Measurements from ENCODE around the gene KRT28.

Gene KRT28

DNA sequence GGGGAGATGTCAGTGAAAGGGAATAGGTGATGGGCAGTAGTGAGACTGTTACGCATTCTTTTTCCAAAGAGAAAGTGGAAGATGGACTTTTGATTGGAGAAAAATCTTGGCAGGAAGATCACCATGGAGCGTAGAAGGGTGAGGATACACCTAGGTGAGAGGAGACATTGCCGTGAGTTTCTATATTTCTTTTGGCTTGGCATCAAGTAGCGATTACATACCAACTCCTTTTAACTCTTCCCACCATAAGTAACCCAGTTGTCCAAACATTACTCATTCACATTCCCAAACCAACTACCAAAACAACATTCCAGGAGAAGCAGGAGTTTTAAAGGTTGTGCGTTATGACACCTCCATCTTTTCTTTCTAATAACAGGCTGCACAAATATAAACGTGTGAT, 10.7 kb upstream of the KRT28 start (continued):
- TF ChIP-seq, protein P1, sequence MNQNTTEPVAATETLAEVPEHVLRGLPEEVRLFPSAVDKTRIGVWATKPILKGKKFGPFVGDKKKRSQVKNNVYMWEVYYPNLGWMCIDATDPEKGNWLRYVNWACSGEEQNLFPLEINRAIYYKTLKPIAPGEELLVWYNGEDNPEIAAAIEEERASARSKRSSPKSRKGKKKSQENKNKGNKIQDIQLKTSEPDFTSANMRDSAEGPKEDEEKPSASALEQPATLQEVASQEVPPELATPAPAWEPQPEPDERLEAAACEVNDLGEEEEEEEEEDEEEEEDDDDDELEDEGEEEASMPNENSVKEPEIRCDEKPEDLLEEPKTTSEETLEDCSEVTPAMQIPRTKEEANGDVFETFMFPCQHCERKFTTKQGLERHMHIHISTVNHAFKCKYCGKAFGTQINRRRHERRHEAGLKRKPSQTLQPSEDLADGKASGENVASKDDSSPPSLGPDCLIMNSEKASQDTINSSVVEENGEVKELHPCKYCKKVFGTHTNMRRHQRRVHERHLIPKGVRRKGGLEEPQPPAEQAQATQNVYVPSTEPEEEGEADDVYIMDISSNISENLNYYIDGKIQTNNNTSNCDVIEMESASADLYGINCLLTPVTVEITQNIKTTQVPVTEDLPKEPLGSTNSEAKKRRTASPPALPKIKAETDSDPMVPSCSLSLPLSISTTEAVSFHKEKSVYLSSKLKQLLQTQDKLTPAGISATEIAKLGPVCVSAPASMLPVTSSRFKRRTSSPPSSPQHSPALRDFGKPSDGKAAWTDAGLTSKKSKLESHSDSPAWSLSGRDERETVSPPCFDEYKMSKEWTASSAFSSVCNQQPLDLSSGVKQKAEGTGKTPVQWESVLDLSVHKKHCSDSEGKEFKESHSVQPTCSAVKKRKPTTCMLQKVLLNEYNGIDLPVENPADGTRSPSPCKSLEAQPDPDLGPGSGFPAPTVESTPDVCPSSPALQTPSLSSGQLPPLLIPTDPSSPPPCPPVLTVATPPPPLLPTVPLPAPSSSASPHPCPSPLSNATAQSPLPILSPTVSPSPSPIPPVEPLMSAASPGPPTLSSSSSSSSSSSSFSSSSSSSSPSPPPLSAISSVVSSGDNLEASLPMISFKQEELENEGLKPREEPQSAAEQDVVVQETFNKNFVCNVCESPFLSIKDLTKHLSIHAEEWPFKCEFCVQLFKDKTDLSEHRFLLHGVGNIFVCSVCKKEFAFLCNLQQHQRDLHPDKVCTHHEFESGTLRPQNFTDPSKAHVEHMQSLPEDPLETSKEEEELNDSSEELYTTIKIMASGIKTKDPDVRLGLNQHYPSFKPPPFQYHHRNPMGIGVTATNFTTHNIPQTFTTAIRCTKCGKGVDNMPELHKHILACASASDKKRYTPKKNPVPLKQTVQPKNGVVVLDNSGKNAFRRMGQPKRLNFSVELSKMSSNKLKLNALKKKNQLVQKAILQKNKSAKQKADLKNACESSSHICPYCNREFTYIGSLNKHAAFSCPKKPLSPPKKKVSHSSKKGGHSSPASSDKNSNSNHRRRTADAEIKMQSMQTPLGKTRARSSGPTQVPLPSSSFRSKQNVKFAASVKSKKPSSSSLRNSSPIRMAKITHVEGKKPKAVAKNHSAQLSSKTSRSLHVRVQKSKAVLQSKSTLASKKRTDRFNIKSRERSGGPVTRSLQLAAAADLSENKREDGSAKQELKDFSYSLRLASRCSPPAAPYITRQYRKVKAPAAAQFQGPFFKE (tag by site-specific recombination; IDR thresholded peaks at IDR 0.05; ENCODE audit: borderline replicate concordance), result no peak
- TF ChIP-seq ZNF473 (tag by site-specific recombination; IDR thresholded peaks at IDR 0.05) (no peak), ZNF768 (tag by site-specific recombination; IDR thresholded peaks at IDR 0.05) (no peak), ZEB2 (tag by site-specific recombination; IDR thresholded peaks at IDR 0.05) (no peak), ZNF350 (tag by site-specific recombination; IDR thresholded peaks at IDR 0.05) (no peak), MEIS1 (CRISPR knock-in tag; IDR thresholded peaks at IDR 0.05; ENCODE audit: borderline replicate concordance) (no peak), ZNF292 (tag by site-specific recombination; IDR thresholded peaks at IDR 0.05; ENCODE audit: borderline replicate concordance, low read depth) (no peak), RBAK (tag by site-specific recombination; IDR thresholded peaks at IDR 0.05) (no peak), ZNF701 (tag by site-specific recombination; IDR thresholded peaks at IDR 0.05) (no peak), SP7 (tag by site-specific recombination; IDR thresholded peaks at IDR 0.05) (peak; percentile 72)
- TF ChIP-seq, protein P2, sequence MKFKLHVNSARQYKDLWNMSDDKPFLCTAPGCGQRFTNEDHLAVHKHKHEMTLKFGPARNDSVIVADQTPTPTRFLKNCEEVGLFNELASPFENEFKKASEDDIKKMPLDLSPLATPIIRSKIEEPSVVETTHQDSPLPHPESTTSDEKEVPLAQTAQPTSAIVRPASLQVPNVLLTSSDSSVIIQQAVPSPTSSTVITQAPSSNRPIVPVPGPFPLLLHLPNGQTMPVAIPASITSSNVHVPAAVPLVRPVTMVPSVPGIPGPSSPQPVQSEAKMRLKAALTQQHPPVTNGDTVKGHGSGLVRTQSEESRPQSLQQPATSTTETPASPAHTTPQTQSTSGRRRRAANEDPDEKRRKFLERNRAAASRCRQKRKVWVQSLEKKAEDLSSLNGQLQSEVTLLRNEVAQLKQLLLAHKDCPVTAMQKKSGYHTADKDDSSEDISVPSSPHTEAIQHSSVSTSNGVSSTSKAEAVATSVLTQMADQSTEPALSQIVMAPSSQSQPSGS (tag by site-specific recombination; IDR thresholded peaks at IDR 0.05; ENCODE audit: low read depth), result no peak
- TF ChIP-seq, protein P3, sequence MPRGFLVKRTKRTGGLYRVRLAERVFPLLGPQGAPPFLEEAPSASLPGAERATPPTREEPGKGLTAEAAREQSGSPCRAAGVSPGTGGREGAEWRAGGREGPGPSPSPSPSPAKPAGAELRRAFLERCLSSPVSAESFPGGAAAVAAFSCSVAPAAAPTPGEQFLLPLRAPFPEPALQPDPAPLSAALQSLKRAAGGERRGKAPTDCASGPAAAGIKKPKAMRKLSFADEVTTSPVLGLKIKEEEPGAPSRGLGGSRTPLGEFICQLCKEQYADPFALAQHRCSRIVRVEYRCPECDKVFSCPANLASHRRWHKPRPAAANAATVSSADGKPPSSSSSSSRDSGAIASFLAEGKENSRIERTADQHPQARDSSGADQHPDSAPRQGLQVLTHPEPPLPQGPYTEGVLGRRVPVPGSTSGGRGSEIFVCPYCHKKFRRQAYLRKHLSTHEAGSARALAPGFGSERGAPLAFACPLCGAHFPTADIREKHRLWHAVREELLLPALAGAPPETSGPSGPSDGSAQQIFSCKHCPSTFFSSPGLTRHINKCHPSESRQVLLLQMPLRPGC (tag by site-specific recombination; IDR thresholded peaks at IDR 0.05), result 0 out of 2 replicates have a peak, but pooled peaks have one; percentile 32
- TF ChIP-seq, protein P4, sequence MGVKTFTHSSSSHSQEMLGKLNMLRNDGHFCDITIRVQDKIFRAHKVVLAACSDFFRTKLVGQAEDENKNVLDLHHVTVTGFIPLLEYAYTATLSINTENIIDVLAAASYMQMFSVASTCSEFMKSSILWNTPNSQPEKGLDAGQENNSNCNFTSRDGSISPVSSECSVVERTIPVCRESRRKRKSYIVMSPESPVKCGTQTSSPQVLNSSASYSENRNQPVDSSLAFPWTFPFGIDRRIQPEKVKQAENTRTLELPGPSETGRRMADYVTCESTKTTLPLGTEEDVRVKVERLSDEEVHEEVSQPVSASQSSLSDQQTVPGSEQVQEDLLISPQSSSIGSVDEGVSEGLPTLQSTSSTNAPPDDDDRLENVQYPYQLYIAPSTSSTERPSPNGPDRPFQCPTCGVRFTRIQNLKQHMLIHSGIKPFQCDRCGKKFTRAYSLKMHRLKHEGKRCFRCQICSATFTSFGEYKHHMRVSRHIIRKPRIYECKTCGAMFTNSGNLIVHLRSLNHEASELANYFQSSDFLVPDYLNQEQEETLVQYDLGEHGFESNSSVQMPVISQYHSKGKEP (tag by site-specific recombination; IDR thresholded peaks at IDR 0.05), result no peak
- TF ChIP-seq, protein P5, sequence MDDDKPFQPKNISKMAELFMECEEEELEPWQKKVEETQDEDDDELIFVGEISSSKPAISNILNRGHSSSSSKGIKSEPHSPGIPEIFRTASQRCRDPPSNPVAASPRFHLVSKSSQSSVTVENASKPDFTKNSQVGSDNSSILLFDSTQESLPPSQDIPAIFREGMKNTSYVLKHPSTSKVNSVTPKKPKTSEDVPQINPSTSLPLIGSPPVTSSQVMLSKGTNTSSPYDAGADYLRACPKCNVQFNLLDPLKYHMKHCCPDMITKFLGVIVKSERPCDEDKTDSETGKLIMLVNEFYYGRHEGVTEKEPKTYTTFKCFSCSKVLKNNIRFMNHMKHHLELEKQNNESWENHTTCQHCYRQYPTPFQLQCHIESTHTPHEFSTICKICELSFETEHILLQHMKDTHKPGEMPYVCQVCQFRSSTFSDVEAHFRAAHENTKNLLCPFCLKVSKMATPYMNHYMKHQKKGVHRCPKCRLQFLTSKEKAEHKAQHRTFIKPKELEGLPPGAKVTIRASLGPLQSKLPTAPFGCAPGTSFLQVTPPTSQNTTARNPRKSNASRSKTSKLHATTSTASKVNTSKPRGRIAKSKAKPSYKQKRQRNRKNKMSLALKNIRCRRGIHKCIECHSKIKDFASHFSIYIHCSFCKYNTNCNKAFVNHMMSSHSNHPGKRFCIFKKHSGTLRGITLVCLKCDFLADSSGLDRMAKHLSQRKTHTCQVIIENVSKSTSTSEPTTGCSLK (tag by site-specific recombination; IDR thresholded peaks at IDR 0.05), result no peak
- TF ChIP-seq, protein P6, sequence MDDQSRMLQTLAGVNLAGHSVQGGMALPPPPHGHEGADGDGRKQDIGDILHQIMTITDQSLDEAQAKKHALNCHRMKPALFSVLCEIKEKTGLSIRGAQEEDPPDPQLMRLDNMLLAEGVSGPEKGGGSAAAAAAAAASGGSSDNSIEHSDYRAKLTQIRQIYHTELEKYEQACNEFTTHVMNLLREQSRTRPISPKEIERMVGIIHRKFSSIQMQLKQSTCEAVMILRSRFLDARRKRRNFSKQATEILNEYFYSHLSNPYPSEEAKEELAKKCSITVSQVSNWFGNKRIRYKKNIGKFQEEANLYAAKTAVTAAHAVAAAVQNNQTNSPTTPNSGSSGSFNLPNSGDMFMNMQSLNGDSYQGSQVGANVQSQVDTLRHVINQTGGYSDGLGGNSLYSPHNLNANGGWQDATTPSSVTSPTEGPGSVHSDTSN (CRISPR knock-in tag; IDR thresholded peaks at IDR 0.05), result no peak
- TF ChIP-seq, protein P7, sequence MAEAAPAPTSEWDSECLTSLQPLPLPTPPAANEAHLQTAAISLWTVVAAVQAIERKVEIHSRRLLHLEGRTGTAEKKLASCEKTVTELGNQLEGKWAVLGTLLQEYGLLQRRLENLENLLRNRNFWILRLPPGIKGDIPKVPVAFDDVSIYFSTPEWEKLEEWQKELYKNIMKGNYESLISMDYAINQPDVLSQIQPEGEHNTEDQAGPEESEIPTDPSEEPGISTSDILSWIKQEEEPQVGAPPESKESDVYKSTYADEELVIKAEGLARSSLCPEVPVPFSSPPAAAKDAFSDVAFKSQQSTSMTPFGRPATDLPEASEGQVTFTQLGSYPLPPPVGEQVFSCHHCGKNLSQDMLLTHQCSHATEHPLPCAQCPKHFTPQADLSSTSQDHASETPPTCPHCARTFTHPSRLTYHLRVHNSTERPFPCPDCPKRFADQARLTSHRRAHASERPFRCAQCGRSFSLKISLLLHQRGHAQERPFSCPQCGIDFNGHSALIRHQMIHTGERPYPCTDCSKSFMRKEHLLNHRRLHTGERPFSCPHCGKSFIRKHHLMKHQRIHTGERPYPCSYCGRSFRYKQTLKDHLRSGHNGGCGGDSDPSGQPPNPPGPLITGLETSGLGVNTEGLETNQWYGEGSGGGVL (tag by site-specific recombination; IDR thresholded peaks at IDR 0.05), result no peak
- TF ChIP-seq, protein P8, sequence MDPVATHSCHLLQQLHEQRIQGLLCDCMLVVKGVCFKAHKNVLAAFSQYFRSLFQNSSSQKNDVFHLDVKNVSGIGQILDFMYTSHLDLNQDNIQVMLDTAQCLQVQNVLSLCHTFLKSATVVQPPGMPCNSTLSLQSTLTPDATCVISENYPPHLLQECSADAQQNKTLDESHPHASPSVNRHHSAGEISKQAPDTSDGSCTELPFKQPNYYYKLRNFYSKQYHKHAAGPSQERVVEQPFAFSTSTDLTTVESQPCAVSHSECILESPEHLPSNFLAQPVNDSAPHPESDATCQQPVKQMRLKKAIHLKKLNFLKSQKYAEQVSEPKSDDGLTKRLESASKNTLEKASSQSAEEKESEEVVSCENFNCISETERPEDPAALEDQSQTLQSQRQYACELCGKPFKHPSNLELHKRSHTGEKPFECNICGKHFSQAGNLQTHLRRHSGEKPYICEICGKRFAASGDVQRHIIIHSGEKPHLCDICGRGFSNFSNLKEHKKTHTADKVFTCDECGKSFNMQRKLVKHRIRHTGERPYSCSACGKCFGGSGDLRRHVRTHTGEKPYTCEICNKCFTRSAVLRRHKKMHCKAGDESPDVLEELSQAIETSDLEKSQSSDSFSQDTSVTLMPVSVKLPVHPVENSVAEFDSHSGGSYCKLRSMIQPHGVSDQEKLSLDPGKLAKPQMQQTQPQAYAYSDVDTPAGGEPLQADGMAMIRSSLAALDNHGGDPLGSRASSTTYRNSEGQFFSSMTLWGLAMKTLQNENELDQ (tag by site-specific recombination; IDR thresholded peaks at IDR 0.05; ENCODE audit: low read depth), result no peak
